ENCODE data around the gene SH2D4B. TPM values are rescaled to one million over a fixed set of nuclear protein-coding genes. Genes with fewer than 3 reads are reported as not detected.

SH2D4B gene
- total and polyA plus RNA-seq, 5 experiments from 2014 or later: 0.11 to 0.36 TPM; not detected in 3

GRCh38 chr10:80611481-80612185 is 73.9 kb downstream of the SH2D4B start:
- peaks cover 0 to 9% (median 0%) of the 10 kb centered on the region in 5 donors for H3K27me3 Mint-ChIP-seq
- no peak for DNase-seq
- H3K27ac Mint-ChIP-seq: no peak overlapping the region
- POLR2A ChIA-PET: no interaction called here
- no peaks in the 10 kb centered on the region for H3K36me3 Mint-ChIP-seq
- H3K4me3 Mint-ChIP-seq: no peak overlapping the region
- ATAC-seq: no peak
- H3K9me3 Mint-ChIP-seq: peaks cover 0 to 11% (median 0%) of the 10 kb centered on the region in 9 donors
- peaks cover 0 to 4% (median 1%) of the 10 kb centered on the region in 4 donors for H3K4me1 Mint-ChIP-seq

- Mint-ChIP-seq H3K4me3 (no peak overlapping the region), H3K4me1 (peaks cover 0 to 4% (median 1%) of the 10 kb centered on the region in 4 donors), H3K27ac (peak overlapping the region in 1 of 10 donors; percentile 12), H3K9me3 (peaks cover 0 to 11% (median 0%) of the 10 kb centered on the region in 9 donors), H3K27me3 (peaks cover 0 to 9% (median 0%) of the 10 kb centered on the region in 5 donors), H3K36me3 (no peaks in the 10 kb centered on the region)
- POLR2A ChIA-PET: no interaction called here
- DNase-seq (no peak), ATAC-seq (no peak)
Measured at GRCh38 chr10:80612261-80612660, 74.6 kb downstream of the SH2D4B start.

- Mint-ChIP-seq H3K4me3 (no peak overlapping the region), H3K36me3 (no peaks in the 10 kb centered on the region), H3K9me3 (peaks cover 0 to 11% (median 0%) of the 10 kb centered on the region in 9 donors), H3K27me3 (peaks cover 0 to 9% (median 0%) of the 10 kb centered on the region in 5 donors), H3K27ac (no peak overlapping the region), H3K4me1 (peaks cover 0 to 1% (median under 1%) of the 10 kb centered on the region in 4 donors)
- peak in 1 of 10 donors; percentile 34 for DNase-seq
- ATAC-seq: no peak
- POLR2A ChIA-PET: no interaction called here
Measured at GRCh38 chr10:80613466-80614170, 75.9 kb downstream of the SH2D4B start.

DNA sequence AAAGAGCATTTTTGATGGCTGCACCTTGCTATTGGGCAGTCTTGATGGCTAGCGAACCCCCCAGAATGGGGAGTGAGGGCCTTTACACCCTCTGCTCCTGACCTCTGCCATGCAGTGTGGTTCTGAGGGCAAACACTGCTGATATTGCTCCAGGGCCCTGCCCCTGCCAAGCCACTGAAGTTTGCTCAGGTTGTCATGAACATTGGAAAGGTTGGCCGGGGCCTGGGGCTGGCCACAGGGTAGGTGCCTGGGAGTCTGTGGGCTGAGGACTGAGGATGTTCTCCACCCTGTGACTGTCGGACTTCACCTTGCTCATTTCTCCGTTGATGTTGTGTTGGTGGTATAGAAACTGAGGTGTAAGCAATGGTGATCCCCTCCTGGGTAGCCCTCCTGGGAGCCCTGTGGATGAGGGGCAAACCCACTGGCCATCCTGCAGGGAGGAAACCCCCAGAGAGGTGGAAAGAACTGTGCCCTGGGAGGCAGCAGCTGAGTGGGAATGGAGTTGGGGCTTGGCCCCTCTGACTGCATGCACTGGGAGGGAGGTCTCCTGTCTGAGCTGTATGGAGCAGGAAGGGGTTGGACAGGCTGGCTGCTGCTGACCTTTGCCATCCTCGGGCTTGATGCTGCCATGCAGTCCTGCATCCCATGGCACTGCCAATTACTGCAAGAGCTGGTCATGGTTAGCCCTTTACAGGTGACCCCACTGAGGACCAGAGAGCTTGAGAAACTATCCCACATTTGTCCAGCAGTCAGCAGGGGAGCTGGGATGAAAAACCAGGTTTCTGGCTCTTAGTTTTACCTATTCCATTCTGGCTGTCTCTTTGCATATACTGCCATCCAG is 77.1 kb downstream of the SH2D4B start:
- POLR2A ChIA-PET: no interaction called here
- ATAC-seq: no peak
- Mint-ChIP-seq H3K36me3 (no peaks in the 10 kb centered on the region), H3K27me3 (peaks cover 0 to 7% (median 0%) of the 10 kb centered on the region in 5 donors), H3K4me3 (no peak overlapping the region), H3K4me1 (no peaks in the 10 kb centered on the region), H3K9me3 (peaks cover 0 to 11% (median 0%) of the 10 kb centered on the region in 9 donors), H3K27ac (no peak overlapping the region)
- no peak for DNase-seq

GRCh38 chr10:80617807-80618206 is 80.1 kb downstream of the SH2D4B start:
- Mint-ChIP-seq H3K27me3 (no peaks in the 10 kb centered on the region), H3K4me3 (no peak overlapping the region), H3K4me1 (no peaks in the 10 kb centered on the region), H3K9me3 (peaks cover 0 to 11% (median 0%) of the 10 kb centered on the region in 9 donors), H3K36me3 (no peaks in the 10 kb centered on the region), H3K27ac (no peak overlapping the region)
- DNase-seq (no peak), ATAC-seq (no peak)
- POLR2A ChIA-PET: no interaction called here

DNA sequence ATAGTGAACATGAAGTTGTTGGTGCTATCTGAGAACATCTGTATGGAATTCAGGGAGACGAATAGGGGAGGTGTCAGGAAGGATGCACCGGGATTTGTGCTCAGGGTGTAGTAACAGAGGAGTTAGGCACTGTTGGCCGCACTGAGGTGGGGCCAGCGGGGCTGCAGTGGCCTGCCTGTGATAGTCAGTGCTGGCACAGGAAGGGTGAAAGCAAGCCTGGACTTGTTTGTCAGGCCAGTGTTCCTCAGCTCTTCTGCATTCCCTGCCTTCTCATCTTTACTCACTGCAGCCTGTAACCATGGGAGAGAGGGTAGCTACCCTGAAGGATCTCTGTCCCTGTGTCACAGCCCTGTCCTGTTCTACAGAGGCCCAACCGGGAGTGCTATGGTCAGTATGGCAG is 81.3 kb downstream of the SH2D4B start:
- no peak overlapping the region for H3K4me3 Mint-ChIP-seq

DNA sequence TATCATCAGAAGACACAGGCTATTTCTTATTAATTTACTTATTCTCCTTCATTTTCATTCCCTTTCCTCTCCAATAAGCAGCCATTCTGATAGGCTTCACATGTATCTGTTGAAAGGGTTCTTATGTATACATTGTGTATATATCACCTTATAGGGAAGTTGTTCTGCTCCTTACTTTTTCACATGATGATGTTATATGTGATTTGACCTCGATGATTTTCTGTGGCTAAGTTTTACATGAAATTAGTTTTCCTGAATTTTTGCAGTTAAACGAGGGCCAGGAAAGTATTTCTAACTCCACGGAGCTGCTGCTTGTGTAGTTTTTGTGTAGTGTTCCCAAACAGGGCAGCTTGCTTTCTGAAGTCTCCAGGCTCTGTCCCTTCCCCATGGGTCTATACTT is 84.5 kb downstream of the SH2D4B start:
- no peaks in the 10 kb centered on the region for H3K36me3 Mint-ChIP-seq
- no peak for DNase-seq
- no peak overlapping the region for H3K4me3 Mint-ChIP-seq
- H3K9me3 Mint-ChIP-seq: peaks cover 0 to 2% (median 0%) of the 10 kb centered on the region in 9 donors
- no peak overlapping the region for H3K27ac Mint-ChIP-seq
- no peaks in the 10 kb centered on the region for H3K4me1 Mint-ChIP-seq
- POLR2A ChIA-PET: no interaction called here
- ATAC-seq: no peak
- H3K27me3 Mint-ChIP-seq: peaks cover 0 to 6% (median 2%) of the 10 kb centered on the region in 5 donors

More for the DNA sequence above, 81.3 kb downstream of the SH2D4B start:
- POLR2A ChIA-PET: no interaction called here
- DNase-seq (no peak), ATAC-seq (no peak)
- Mint-ChIP-seq H3K27ac (no peak overlapping the region), H3K9me3 (peaks cover 0 to 3% (median 0%) of the 10 kb centered on the region in 9 donors), H3K36me3 (no peaks in the 10 kb centered on the region), H3K27me3 (peaks cover 0 to 1% (median 0%) of the 10 kb centered on the region in 5 donors), H3K4me1 (no peaks in the 10 kb centered on the region)

GRCh38 chr10:80630324-80630723 is 92.6 kb downstream of the SH2D4B start:
- POLR2A ChIA-PET: no interaction called here
- Mint-ChIP-seq H3K4me3 (no peak overlapping the region), H3K9me3 (peaks cover 0 to 2% (median 0%) of the 10 kb centered on the region in 9 donors), H3K4me1 (no peaks in the 10 kb centered on the region), H3K27ac (no peak overlapping the region), H3K27me3 (peaks cover 0 to 15% (median 3%) of the 10 kb centered on the region in 5 donors), H3K36me3 (peaks cover 0 to 1% (median 0%) of the 10 kb centered on the region in 3 donors)
- DNase-seq (no peak), ATAC-seq (no peak)

DNA sequence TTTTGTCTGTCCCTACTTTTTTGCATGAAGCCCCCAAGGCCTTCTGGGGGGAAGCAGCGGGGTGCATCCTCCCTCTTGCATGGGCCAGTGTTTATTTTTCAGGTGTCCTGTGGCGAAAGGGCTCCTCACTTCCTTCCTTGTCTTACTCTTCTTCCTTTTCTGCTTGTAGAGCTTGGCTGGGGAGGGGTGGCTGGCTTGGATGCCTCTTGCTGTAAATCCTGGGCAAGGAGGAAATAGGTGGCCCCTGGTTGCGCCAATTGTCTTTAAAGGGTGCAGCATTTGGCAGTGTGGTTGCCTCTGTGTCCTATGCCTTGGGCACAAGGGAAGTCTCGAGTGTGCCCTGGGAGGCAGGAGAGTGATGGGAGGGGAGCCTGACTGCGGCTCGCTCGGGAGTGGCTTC is 95.0 kb downstream of the SH2D4B start:
- Mint-ChIP-seq H3K4me3 (no peak overlapping the region), H3K27ac (peak overlapping the region in 1 of 10 donors; percentile 37), H3K4me1 (no peaks in the 10 kb centered on the region), H3K27me3 (peaks cover 0 to 4% (median 3%) of the 10 kb centered on the region in 5 donors), H3K9me3 (peaks cover 0 to 6% (median 0%) of the 10 kb centered on the region in 9 donors), H3K36me3 (peaks cover 0 to 6% (median 0%) of the 10 kb centered on the region in 3 donors)
- no peak for DNase-seq
- POLR2A ChIA-PET: no interaction called here
- ATAC-seq: no peak

DNA sequence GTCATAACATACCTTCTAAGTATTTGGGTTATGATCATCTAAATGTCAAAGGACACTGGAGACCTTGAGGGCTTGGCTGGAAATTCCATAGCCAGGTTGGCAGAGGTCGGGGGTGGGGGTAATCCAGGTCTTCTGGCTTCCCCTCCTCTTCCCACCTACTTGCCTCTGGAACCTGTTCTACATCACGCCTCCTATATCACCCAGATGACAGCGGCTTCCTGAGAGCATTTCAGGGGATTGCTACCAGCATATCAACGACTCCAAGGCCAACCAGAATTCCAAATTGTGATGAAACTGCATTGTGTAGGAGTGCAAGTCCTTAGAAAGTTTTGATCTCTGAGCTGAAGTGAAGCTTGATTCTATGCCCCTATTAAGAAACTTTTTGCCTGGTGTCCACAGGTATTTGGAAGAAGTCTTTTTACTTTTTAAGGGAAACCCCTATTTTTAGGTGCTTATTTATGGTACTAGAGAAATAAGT is 95.7 kb downstream of the SH2D4B start:
- POLR2A ChIA-PET: no interaction called here
- Mint-ChIP-seq H3K27me3 (peaks cover 0 to 6% (median 2%) of the 10 kb centered on the region in 5 donors), H3K27ac (no peak overlapping the region), H3K4me1 (no peaks in the 10 kb centered on the region), H3K4me3 (no peak overlapping the region), H3K36me3 (peaks cover 0 to 6% (median 0%) of the 10 kb centered on the region in 3 donors), H3K9me3 (peaks cover 0 to 6% (median 0%) of the 10 kb centered on the region in 9 donors)
- ATAC-seq (no peak), DNase-seq (no peak)

- peaks cover 0 to 3% (median 0%) of the 10 kb centered on the region in 4 donors for H3K4me1 Mint-ChIP-seq
- peaks cover 0 to 11% (median 2%) of the 10 kb centered on the region in 5 donors for H3K27me3 Mint-ChIP-seq
- DNase-seq (no peak), ATAC-seq (no peak)
- peaks cover 0 to 6% (median 0%) of the 10 kb centered on the region in 9 donors for H3K9me3 Mint-ChIP-seq
- POLR2A ChIA-PET: no interaction called here
- H3K27ac Mint-ChIP-seq: no peak overlapping the region
- peaks cover 0 to 6% (median 0%) of the 10 kb centered on the region in 3 donors for H3K36me3 Mint-ChIP-seq
- H3K4me3 Mint-ChIP-seq: no peak overlapping the region
Measured at GRCh38 chr10:80633910-80634309, 96.2 kb downstream of the SH2D4B start.

DNA sequence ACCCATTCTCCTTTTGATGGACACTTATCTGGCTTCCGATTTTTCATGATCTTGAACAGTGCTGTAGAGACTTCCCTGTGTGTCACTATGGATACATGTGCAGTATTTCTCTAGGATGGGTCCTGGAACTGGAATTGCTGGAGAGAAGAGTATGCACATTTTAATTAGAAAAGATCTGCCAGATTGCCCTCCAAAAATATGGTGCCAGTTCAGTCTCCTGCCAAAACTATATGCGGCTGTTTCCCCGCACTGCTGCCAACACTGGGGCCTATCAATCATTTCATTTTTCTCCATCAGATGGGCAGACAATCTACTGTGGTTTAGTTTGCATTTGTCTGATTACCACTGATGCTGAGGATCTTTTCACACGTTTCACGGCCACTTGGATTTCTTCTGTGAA is 105.0 kb downstream of the SH2D4B start:
- Mint-ChIP-seq H3K27ac (no peak overlapping the region), H3K36me3 (no peaks in the 10 kb centered on the region), H3K9me3 (peaks cover 0 to 4% (median 0%) of the 10 kb centered on the region in 9 donors), H3K4me1 (peaks cover 0 to 3% (median 0%) of the 10 kb centered on the region in 4 donors), H3K4me3 (no peak overlapping the region), H3K27me3 (peaks cover 5 to 28% (median 9%) of the 10 kb centered on the region in 5 donors)
- DNase-seq: no peak
- POLR2A ChIA-PET: no interaction called here
- no peak for ATAC-seq
